Measurements from ENCODE around the gene NR5A2. TPM values are rescaled to one million over a fixed set of nuclear protein-coding genes. Genes with fewer than 3 reads are reported as not detected.

NR5A2 gene
- polyA plus RNA-seq, 6 donors from 2014 or later: not detected

DNA sequence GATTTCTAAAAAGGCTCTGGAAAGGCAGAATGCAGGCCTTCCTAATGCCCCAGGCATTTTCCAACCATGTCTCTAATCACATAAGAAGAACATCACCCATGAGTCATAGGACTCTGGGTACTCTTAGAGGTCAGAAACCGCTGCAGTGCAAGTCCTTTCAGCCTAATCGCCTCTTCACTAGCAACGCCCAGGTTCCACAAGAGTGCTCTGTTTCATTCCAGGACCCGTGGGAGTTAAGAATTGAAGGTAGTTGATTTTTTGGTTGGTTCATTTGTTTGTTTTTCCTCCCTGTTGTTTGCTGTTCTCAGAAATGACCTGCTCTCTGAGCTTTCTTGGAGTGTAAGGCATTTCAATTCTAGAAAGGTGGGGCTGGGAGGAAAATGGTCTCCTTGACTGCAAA is 123.2 kb downstream of the NR5A2 start:
- Mint-ChIP-seq H3K4me3 (peak overlapping the region in 5 of 8 donors; percentile 4 to 60 (median 47)), H3K27me3 (no peaks in the 10 kb centered on the region), H3K4me1 (peaks cover 40 to 51% (median 51%) of the 10 kb centered on the region in 3 donors), H3K36me3 (no peaks in the 10 kb centered on the region), H3K27ac (peak overlapping the region in 5 of 6 donors; percentile 50 to 99 (median 88)), H3K9me3 (no peaks in the 10 kb centered on the region)
- ATAC-seq (ENCODE audit: low read depth in 2 of 2) (no peak), DNase-seq (no peak)

GRCh38 chr1:200152336-200152735 is 124.8 kb downstream of the NR5A2 start:
- Mint-ChIP-seq H3K27ac (peak overlapping the region in 5 of 6 donors; percentile 86 to 100 (median 98)), H3K4me3 (peak overlapping the region in 5 of 8 donors; percentile 71 to 91 (median 81)), H3K9me3 (no peaks in the 10 kb centered on the region), H3K4me1 (peaks cover 40 to 51% (median 43%) of the 10 kb centered on the region in 3 donors), H3K27me3 (no peaks in the 10 kb centered on the region), H3K36me3 (no peaks in the 10 kb centered on the region)
- ATAC-seq (ENCODE audit: low read depth in 2 of 2): no peak
- DNase-seq: no peak

- H3K9me3 Mint-ChIP-seq: no peaks in the 10 kb centered on the region
- peak overlapping the region; percentile 64 to 91 (median 75) for H3K4me3 Mint-ChIP-seq
- H3K36me3 Mint-ChIP-seq: no peaks in the 10 kb centered on the region
- no peaks in the 10 kb centered on the region for H3K27me3 Mint-ChIP-seq
- H3K27ac Mint-ChIP-seq: peak overlapping the region; percentile 98 to 100 (median 99)
- ATAC-seq (ENCODE audit: low read depth in 2 of 2) (peak; percentile 83 to 87), DNase-seq (peak; percentile 70)
- peaks cover 40 to 51% (median 44%) of the 10 kb centered on the region in 3 donors for H3K4me1 Mint-ChIP-seq
Measured at GRCh38 chr1:200153277-200154055, 126.0 kb downstream of the NR5A2 start.

- Mint-ChIP-seq H3K9me3 (no peaks in the 10 kb centered on the region), H3K27ac (peak overlapping the region; percentile 96 to 100 (median 98)), H3K36me3 (no peaks in the 10 kb centered on the region), H3K27me3 (no peaks in the 10 kb centered on the region), H3K4me1 (peaks cover 40 to 49% (median 44%) of the 10 kb centered on the region in 3 donors), H3K4me3 (peak overlapping the region; percentile 15 to 92 (median 78))
- DNase-seq: peak; percentile 66
- ATAC-seq (ENCODE audit: low read depth in 2 of 2): peak; percentile 81 to 85
Measured at GRCh38 chr1:200154069-200154767, 126.7 kb downstream of the NR5A2 start.

DNA sequence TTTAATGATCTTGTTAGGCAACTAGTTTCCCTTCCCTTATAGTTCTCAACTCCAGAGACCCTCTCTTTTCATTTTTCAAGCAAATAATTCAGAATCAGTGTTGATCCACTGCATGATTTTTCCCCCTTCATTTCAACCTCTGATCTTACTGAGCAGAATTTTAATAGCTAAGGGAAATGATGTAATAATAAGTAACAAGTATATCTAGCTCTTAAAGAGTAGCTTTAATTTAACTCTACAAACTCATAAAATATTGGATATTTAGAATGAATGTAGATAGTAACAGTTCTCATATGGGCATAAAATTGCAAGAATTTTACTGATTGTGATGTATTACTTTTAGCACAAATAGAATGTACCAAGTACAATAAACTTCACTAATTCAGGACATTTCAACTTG is 130.2 kb downstream of the NR5A2 start:
- no peaks in the 10 kb centered on the region for H3K36me3 Mint-ChIP-seq
- DNase-seq (no peak), ATAC-seq (ENCODE audit: low read depth in 2 of 2) (no peak)
- H3K4me1 Mint-ChIP-seq: peaks cover 19 to 27% (median 20%) of the 10 kb centered on the region in 3 donors
- no peaks in the 10 kb centered on the region for H3K27me3 Mint-ChIP-seq
- H3K9me3 Mint-ChIP-seq: peaks cover 0 to 2% (median 0%) of the 10 kb centered on the region in 7 donors
- H3K27ac Mint-ChIP-seq: no peak overlapping the region
- H3K4me3 Mint-ChIP-seq: no peak overlapping the region

GRCh38 chr1:200161801-200162200 is 134.3 kb downstream of the NR5A2 start:
- H3K27ac Mint-ChIP-seq: no peak overlapping the region
- no peak for ATAC-seq (ENCODE audit: low read depth in 2 of 2)
- H3K9me3 Mint-ChIP-seq: peaks cover 0 to 2% (median 0%) of the 10 kb centered on the region in 7 donors
- H3K36me3 Mint-ChIP-seq: peaks cover 0 to 4% of the 10 kb centered on the region in 2 donors
- peaks cover 11 to 12% (median 11%) of the 10 kb centered on the region in 3 donors for H3K4me1 Mint-ChIP-seq
- no peak for DNase-seq
- H3K27me3 Mint-ChIP-seq: no peaks in the 10 kb centered on the region
- no peak overlapping the region for H3K4me3 Mint-ChIP-seq

- Mint-ChIP-seq H3K4me1 (peaks cover 11 to 13% (median 12%) of the 10 kb centered on the region in 3 donors), H3K27ac (peak overlapping the region in 1 of 6 donors; percentile 3)
Measured at GRCh38 chr1:200162258-200162657, 134.7 kb downstream of the NR5A2 start.

DNA sequence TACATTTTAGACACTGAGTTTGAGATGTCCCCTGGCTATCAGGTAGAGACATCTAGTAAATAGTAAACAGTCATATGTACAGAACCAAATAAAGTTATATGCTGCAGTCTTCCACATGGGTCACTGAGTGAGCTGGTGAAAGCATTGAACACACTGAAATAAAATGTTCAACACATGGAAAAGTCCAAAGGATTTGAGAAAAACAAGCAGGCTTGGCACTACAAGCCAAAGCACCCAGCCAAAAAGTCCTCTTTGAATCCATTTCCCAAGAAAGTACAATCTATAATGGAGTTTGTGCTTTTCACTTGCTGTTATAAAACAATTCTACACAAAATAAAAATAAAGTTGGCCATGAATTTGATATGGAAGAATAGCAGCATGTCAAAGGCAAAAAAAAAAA is 135.4 kb downstream of the NR5A2 start:
- no peak for ATAC-seq (ENCODE audit: low read depth in 2 of 2)
- peaks cover 11 to 16% (median 12%) of the 10 kb centered on the region in 3 donors for H3K4me1 Mint-ChIP-seq
- H3K4me3 Mint-ChIP-seq: no peak overlapping the region
- DNase-seq: no peak
- H3K9me3 Mint-ChIP-seq: peaks cover 0 to 5% (median 0%) of the 10 kb centered on the region in 7 donors
- H3K27ac Mint-ChIP-seq: no peak overlapping the region
- H3K36me3 Mint-ChIP-seq: peaks cover 0 to 4% of the 10 kb centered on the region in 2 donors
- H3K27me3 Mint-ChIP-seq: peaks cover 0 to 8% (median 0%) of the 10 kb centered on the region in 3 donors

More at GRCh38 chr1:200162258-200162657, 134.7 kb downstream of the NR5A2 start:
- Mint-ChIP-seq H3K4me3 (no peak overlapping the region), H3K27me3 (peaks cover 0 to 2% (median 0%) of the 10 kb centered on the region in 3 donors), H3K9me3 (peaks cover 0 to 2% (median 0%) of the 10 kb centered on the region in 7 donors), H3K36me3 (peaks cover 0 to 4% of the 10 kb centered on the region in 2 donors)
- ATAC-seq (ENCODE audit: low read depth in 2 of 2) (no peak), DNase-seq (no peak)

- H3K4me3 Mint-ChIP-seq: no peak overlapping the region
- peaks cover 0 to 5% (median 0%) of the 10 kb centered on the region in 7 donors for H3K9me3 Mint-ChIP-seq
- H3K4me1 Mint-ChIP-seq: peaks cover 11 to 16% (median 12%) of the 10 kb centered on the region in 3 donors
- no peak overlapping the region for H3K27ac Mint-ChIP-seq
- H3K27me3 Mint-ChIP-seq: peaks cover 0 to 8% (median 0%) of the 10 kb centered on the region in 3 donors
- ATAC-seq (ENCODE audit: low read depth in 2 of 2) (no peak), DNase-seq (no peak)
- H3K36me3 Mint-ChIP-seq: peaks cover 0 to 4% of the 10 kb centered on the region in 2 donors
Measured at GRCh38 chr1:200163911-200164310, 136.4 kb downstream of the NR5A2 start.

DNA sequence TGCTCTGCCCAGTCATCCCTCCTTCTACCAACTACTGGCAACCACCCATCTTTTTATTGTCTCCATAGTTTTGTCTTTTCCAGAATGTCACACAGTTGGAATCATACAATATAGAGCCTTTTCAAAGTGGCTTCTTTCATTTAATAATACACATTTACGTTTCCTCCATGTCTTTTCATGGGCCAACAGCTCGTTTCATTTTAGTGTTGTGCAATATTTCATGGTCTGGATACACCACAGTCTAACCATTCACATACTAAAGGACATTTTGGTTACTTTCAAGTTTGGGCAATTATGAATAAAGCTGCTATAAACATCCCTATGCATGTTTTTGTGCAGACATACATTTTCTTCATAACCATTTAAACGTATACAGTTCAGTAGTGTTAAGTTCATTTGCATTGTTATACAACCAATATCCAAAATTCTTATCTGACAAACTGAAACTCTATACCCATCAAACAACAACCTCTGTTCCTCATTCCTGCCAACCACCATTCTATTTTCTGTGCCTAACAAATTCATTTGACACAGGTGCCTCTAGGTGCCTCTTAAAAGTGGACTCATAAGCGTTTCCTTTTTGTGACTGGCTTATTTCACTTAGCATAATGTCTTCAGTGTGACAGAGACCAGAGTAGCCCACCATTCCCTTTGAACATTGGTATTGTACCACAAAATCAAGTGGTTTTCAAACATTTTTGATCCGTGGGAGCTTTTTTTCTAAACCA is 138.1 kb downstream of the NR5A2 start:
- Mint-ChIP-seq H3K4me1 (peaks cover 11 to 16% (median 12%) of the 10 kb centered on the region in 3 donors), H3K36me3 (peaks cover 0 to 4% of the 10 kb centered on the region in 2 donors), H3K9me3 (peaks cover 0 to 5% (median 0%) of the 10 kb centered on the region in 7 donors), H3K27me3 (peaks cover 0 to 11% (median 3%) of the 10 kb centered on the region in 3 donors), H3K4me3 (no peak overlapping the region), H3K27ac (peak overlapping the region in 2 of 6 donors; percentile 39 to 57)
- DNase-seq (no peak), ATAC-seq (ENCODE audit: low read depth in 2 of 2) (peak; percentile 36 to 40)

DNA sequence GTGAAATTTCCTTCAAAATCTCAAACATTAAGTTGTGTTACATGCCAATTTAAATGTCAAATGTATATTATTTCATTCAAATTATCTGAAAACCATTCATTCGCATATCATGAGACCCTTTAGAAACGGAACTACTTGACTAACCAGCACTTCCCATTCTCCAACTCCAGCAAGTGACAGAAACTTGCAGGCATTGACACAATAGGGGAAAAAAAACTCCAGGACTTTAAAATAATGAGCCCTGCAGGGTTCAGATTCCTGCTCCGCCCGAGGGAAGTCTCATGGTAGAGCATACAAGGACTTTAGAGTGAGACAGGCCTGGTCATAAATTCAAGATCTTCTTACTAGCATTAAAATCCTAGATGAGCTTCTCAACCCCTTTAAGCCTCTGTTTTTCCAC is 138.9 kb downstream of the NR5A2 start:
- no peak for DNase-seq
- Mint-ChIP-seq H3K4me3 (no peak overlapping the region), H3K36me3 (peaks cover 0 to 4% of the 10 kb centered on the region in 2 donors), H3K27me3 (peaks cover 0 to 15% (median 6%) of the 10 kb centered on the region in 3 donors), H3K4me1 (peaks cover 11 to 16% (median 12%) of the 10 kb centered on the region in 3 donors), H3K9me3 (peaks cover 0 to 5% (median 0%) of the 10 kb centered on the region in 7 donors), H3K27ac (no peak overlapping the region)
- no peak for ATAC-seq (ENCODE audit: low read depth in 2 of 2)

DNA sequence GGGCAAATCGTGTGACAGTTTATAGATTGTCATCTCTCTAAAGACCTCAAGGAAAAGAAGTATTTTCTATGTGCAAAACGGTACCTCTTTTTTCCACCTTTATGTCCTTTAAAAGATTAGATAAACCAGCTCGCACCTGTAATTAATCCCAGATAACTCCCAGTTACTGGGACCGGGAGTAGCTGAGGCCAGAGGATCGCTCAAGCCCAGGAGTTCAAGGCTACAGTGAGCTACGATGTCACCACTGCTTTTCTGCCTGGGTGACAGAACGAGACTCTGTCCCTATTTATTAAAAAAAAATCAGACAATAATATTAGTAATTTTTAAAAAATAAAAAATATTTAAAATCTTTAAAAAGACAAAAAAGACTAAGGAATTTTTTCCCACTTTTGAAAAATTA is 141.4 kb downstream of the NR5A2 start:
- H3K27ac Mint-ChIP-seq: no peak overlapping the region
- peaks cover 0 to 4% of the 10 kb centered on the region in 2 donors for H3K36me3 Mint-ChIP-seq
- H3K27me3 Mint-ChIP-seq: peaks cover 0 to 15% (median 6%) of the 10 kb centered on the region in 3 donors
- ATAC-seq (ENCODE audit: low read depth in 2 of 2) (no peak), DNase-seq (no peak)
- H3K4me1 Mint-ChIP-seq: peaks cover 11 to 19% (median 14%) of the 10 kb centered on the region in 3 donors
- peaks cover 0 to 5% (median 0%) of the 10 kb centered on the region in 7 donors for H3K9me3 Mint-ChIP-seq
- no peak overlapping the region for H3K4me3 Mint-ChIP-seq

- no peak for DNase-seq
- ATAC-seq (ENCODE audit: low read depth in 2 of 2): no peak
- H3K4me3 Mint-ChIP-seq: no peak overlapping the region
- H3K36me3 Mint-ChIP-seq: no peaks in the 10 kb centered on the region
- peaks cover 0 to 12% (median 6%) of the 10 kb centered on the region in 3 donors for H3K27me3 Mint-ChIP-seq
- peaks cover 0 to 3% (median 0%) of the 10 kb centered on the region in 7 donors for H3K9me3 Mint-ChIP-seq
- peaks cover 10 to 15% (median 11%) of the 10 kb centered on the region in 3 donors for H3K4me1 Mint-ChIP-seq
- H3K27ac Mint-ChIP-seq: peak overlapping the region in 1 of 6 donors; percentile 64
Measured at GRCh38 chr1:200172311-200172710, 144.8 kb downstream of the NR5A2 start.

Data from naive B cell (primary cell).